Left ventricle myocardium superior (tissue), 1 donor: ENCODE data around the gene GABRR2. TPM values are rescaled to one million over a fixed set of nuclear protein-coding genes. Genes with fewer than 3 reads are reported as not detected.
"Not testable (repeated sequence)": the region's sequence is repeated elsewhere in the genome, so short reads cannot be mapped to it uniquely, and the experiment has no call there.

ENCODE experiments used
- ATAC-seq: fragments of 200-7000 bp; cut with Tn5 transposase; one replicate; pipeline ENCODE4 v1.9.1; 2020; ENCODE audit warnings: mild to moderate bottlenecking, moderate library complexity
- DNase-seq: peaks from one replicate; pipeline ENCODE4 v3.0.0-alpha.2; 2020
- intact Hi-C: fragments of 100-400 bp; cut with micrococcal nuclease; formaldehyde crosslinking; loops from one replicate; pipeline ENCODE4 v1.11.0; 2022
- total RNA-seq: library from RNA; stranded (reverse); fragmentation: NEBNext Ultra II Directional; extraction: Animal tissue kit (Norgen Biotek cat#: 25700); gene quantifications from one replicate; pipeline ENCODE4 v1.2.1, GENCODE V29; 2021
- donor health status: DM: no; HTN: yes; CAD: no; lungs with severe emphysema.

GABRR2 gene
- total RNA-seq, 1 donor from 2014 or later: 0.52 TPM

DNA sequence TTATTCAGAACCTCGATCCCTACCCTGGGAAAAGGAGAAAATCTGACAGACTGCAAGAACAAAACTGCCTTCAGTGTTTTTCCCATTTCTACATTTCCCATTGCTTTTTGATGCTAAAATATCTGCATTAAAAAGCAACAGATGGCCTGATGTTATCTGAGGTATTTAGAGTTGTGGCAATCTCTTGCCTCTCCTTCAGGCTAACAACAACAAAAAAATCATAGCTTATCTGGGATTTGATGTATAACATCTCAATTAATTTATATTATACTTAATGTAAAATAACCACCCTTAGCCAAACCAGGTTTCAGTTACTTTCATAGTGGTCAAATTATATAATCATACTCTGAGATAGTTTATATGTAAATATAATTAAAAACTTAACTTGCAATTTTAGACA, 15.8 kb upstream of the GABRR2 start:
- no peak for DNase-seq
- intact Hi-C loops: no loop called here
- ATAC-seq: no peak

GRCh38 chr6:89328976-89329375, 13.9 kb upstream of the GABRR2 start:
- no peak for DNase-seq
- intact Hi-C loops: no loop called here

GRCh38 chr6:89324304-89324703, 9.2 kb upstream of the GABRR2 start:
- intact Hi-C loops: no loop called here
- DNase-seq (no peak), ATAC-seq (no peak)

More at GRCh38 chr6:89328976-89329375, 13.9 kb upstream of the GABRR2 start:
- no peak for ATAC-seq

DNA sequence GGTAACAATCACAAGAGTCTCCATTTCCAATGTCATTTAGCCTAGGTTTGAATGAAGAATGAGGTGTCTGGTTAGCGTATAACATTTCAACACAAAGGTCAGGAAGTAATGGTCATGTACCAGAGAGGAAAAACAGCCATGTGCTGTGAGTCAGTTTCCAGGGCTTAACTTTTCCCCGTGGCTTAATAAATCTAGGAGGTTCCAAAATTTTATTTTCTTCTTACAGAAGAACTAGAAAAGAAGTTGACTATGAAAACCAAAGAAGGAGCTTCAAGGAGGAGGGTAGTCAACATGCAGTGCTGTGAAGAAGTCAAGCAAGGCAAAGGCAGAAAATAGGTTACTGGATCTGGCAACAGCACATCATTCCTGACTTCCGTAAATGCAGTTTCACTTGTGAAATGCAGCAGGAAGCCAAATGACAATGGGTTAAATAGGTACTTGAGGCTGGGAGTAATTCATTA, 8.4 kb upstream of the GABRR2 start:
- ATAC-seq: no peak
- DNase-seq: no peak
- intact Hi-C loops: no loop called here

DNA sequence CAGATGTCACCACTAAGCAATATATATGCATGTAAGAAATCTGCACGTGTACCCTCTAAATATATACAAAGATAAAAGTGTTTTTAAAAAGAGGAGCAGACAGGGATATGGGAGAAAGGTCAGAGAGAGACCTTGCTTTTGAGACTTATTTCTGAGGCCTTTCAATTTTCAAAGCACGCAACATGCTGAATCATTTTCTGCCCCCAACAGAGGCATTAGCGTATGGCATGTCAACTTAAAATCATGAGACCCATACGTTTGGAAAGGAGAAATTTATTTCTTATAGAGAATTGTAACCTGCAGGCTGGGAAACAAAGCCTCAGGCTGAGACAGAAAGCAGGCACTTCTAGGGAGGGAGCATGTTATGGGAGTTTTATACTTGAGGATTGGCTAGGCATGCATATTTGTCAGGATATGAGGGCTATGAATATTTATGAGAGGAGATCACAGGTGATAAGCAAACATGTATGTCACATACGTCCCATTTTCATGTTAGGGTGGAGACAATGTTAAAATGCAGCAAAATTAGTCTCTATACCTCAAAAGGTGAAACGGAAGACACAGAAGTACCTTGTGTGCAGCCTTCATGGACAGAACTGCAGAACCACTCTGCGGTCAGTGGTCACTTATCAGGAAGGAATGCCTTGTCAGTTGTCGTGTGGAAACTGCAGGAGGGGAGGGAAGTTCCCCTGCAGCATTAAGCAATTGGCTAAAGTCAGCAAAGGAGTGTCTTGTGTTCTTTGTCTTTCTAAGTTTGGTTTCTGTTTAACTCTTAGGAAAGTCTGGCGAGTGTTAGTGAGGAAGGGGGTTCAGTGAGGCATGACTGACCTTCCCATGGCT, 6.3 kb upstream of the GABRR2 start:
- intact Hi-C loops: no loop called here
- no peak for DNase-seq

DNA sequence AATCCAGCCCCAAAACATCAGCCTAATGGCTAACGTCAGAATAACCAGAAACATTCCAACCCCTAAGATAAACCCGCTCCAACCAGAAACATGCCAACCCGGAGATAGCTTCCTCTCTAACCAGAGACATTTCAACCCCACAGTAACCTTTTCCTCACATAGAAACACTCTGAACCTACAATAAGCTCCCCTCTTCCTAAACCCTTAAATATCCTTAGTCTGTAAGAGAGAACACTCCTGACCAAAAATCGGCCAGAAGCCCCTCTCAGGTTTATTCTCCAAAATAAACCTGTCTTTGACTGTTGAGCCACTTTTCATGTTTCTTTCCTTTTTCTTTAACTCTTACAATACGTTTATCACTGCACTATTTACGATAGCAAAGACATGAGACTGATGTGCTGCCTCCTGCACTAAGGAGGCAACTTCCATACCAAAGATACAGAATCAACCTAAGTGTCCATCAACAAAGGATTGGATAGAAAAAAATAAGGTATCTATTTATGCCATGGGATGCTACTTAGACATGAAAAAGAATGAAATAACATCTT, 5.0 kb upstream of the GABRR2 start:
- ATAC-seq (no peak), DNase-seq (no peak)
- intact Hi-C loops: no loop called here

More for the DNA sequence above, 6.3 kb upstream of the GABRR2 start:
- peak; percentile 64 for ATAC-seq

DNA sequence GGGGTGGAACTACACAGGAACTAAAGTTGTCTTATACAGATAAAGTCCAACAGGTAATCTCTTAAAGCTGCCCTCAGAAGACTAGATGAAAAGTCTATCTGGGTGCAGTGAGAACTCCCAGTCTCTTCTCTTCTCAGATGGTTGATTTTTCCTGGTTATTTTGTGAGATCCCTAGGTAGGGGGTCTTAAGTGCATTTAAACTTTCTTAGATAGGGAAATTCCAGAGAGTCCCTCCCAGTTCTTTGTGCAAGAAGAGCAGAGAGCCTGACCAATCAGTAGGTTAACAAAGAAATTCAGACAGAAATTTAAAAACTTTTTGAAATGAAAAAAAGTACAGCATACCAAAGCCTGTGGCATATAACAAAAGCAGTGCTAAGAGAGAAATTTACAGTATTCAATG, 2.0 kb upstream of the GABRR2 start:
- intact Hi-C loops: no loop called here
- no peak for DNase-seq
- ATAC-seq: no peak

DNA sequence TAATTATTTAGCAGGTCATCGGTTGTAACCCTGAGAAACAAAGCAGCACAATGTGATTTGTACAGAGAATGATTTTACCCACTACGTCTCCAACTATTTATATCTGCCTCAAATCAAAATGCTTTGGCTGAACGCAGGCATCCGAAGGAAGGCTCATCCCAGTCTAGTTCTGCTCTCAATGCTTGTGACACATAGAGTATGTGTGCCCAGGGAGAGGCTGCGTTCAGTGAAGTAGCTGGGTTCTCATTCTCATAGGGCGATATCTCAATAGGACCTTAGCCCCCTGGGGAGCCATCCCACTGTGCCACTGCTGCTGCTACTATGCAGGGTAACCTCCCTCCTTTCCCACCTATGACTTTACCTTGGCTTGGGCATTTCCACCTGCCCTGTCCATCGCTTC, 407 bp downstream of the GABRR2 start:
- ATAC-seq (no peak), DNase-seq (no peak)
- intact Hi-C loops: no loop called here

GRCh38 chr6:89313006-89313405, 2.1 kb downstream of the GABRR2 start:
- intact Hi-C loops: no loop called here
- ATAC-seq: peak; percentile 87
- DNase-seq: no peak

- DNase-seq (peak; percentile 72), ATAC-seq (peak; percentile 81)
- intact Hi-C loops: no loop called here
Measured at GRCh38 chr6:89311853-89312531, 3.1 kb downstream of the GABRR2 start.

DNA sequence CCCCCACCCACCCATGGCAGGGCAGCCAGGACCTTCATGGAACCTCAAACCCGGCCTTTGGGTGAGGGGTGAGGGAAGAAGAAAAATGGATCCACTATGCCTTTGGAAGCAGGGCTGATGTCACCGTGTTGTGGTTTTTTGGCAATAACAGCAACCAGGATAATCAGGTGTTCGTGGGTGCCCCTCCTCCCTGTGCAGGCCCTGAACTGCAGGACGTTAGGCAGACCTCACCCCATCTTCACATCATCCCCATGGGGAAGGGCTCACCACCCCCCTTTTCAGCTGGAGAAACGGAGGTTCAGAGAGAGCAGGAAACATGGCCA, 3.6 kb downstream of the GABRR2 start:
- intact Hi-C loops: no loop called here
- ATAC-seq: no peak
- DNase-seq: no peak

DNA sequence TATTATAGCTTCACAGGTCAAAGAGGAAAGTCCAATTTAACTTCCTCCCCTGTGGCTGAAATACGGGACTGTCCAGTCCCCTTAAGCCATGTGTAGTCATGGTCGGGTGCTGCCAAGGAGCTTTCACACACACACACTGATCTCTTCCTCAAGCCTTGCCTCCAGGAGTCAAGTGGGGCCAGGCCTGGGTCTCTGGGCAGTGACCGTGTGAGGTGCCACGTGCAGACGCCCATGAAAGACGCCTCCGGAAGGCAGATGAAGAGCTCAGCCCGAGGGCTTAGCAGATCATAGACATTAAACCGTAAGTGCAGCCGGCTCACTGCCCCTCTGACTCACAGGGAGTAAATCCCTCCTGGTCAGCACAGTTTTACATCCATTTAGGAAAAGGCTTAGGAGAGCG, 4.2 kb downstream of the GABRR2 start:
- ATAC-seq (no peak), DNase-seq (no peak)
- intact Hi-C loops: no loop called here

DNA sequence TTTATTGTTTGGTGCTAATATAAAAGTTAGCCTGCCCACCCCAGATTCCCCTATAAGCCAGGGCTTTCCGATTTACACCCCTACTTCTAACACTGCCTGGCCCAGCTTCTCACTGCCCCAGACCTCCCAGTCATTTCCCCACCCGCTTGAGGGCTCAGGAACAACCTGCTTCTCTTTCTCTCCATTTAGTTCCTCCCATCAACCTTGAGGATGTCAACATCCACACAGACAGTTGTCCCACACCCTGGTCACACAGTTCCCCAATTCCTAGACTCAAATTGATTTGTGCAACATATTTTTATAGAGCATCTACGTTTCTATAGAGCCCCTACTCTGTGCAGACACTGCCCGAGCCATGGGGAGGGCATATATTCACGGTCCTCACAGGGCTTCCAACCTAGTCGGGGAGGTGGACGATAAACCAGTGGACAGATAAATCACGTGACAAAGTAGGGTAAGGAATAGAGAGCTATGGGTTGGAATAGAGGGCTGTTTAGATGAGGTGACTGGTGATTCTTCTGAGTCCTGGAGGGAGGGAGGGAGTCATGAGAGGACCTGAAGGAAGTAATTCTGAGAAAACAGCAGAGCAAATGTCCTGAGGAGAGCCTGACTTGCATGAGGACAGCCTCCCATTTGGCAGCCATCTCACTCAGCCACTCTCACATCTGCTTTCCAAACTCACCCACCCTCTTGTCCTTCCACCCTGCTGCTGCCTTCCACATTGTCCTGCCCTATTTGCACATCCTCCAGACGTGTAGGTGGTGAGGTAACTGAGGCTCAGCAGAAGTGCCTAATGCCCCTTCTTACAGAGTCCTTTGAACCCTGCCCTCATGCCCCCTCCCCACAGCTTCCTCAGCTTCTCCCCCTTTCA, 6.3 kb downstream of the GABRR2 start:
- ATAC-seq (no peak), DNase-seq (no peak)
- intact Hi-C loops: no loop called here

- not testable (repeated sequence) for DNase-seq, ATAC-seq
- intact Hi-C loops: loop anchor here (5.0 kb wide), 1 partner anchor 1487 kb away; no protein-coding TSS in a partner anchor
Measured at GRCh38 chr6:89304517-89304916, 10.6 kb downstream of the GABRR2 start.

- ATAC-seq (no peak), DNase-seq (no peak)
- intact Hi-C loops: loop anchor here (5.0 kb wide), 1 partner anchor 1486 kb away; no protein-coding TSS in a partner anchor
Measured at GRCh38 chr6:89302936-89303335, 12.2 kb downstream of the GABRR2 start.

- intact Hi-C loops: loop anchor here (5.0 kb wide), 1 partner anchor 1485 kb away; no protein-coding TSS in a partner anchor
- ATAC-seq: no peak
Measured at GRCh38 chr6:89302195-89302770, 12.8 kb downstream of the GABRR2 start.

DNA sequence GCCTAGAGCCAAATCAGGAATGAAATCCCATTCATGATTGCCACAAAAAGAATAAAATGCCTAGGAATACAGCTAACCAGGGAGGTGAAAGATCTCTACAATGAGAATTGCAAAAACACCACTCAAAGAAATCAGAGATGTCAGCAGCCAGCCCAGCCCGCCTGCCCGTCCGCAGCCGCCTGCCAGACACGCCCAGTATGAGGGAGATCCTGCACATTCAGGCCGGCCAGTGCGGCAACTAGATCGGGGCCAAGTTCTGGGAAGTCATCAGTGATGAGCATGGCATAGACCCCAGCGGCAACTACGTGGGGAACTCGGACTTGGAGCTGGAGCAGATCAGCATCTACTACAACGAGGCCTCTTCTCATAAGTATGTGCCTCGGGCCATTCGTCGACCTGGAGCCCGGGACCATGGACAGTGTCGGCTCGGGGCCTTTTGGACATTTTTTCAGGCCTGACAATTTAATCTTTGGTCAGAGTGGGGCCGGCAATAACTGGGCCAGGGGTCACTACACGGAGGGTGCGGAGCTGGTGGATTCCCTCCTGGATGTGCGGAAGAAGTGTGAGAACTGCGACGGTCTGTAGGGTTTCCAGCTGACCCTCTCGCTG, 13.4 kb downstream of the GABRR2 start:
- intact Hi-C loops: loop anchor here (5.0 kb wide), 1 partner anchor 1484 kb away; no protein-coding TSS in a partner anchor
- ATAC-seq (no peak), DNase-seq (no peak)

More at GRCh38 chr6:89302195-89302770, 12.8 kb downstream of the GABRR2 start:
- no peak for DNase-seq

DNA sequence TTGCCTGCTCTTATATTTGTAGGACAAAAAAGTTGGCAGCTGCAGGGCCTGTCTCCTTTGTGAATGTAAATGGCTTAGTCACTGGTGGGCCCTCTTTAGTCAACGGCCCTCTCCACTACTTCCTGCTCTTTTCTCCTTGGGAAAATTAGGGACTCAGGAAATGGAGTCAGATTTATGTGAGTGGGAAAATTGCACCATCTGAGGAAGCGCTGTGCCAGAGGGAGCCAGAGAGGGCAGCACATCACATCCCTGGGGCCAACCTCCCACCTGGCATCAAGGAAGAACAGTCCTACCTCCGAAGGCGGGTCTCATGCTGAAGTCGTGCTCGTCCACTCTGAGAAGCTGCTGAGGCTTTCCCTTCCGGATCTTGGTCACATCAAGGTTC, 15.6 kb downstream of the GABRR2 start:
- no peak for ATAC-seq
- intact Hi-C loops: no loop called here
- no peak for DNase-seq
